GM12875 (cell line): ENCODE data around the gene HERC3.

Experiments used
- H3K4me3 ChIP-seq: one replicate; pipeline ENCODE4 v1.5.1; 2011; ENCODE audit warnings: low read depth, low read length, control low read depth
- CTCF ChIP-seq: IDR thresholded peaks from 2 replicates; pipeline ENCODE4 v1.5.1; 2011; ENCODE audit warnings: low read depth, mild to moderate bottlenecking, control low read depth, inconsistent platforms, low read length, moderate library complexity, borderline replicate concordance; ENCODE audit not compliant: insufficient read depth

The HERC3 gene

GRCh38 chr4:88755454-88755853 lies 163.2 kb downstream of the HERC3 start:
- H3K4me3 ChIP-seq = no peak overlapping the region
- TF ChIP-seq CTCF = no peak

- TF ChIP-seq CTCF = no peak
- H3K4me3 ChIP-seq = no peak overlapping the region
Measured at GRCh38 chr4:88756149-88756548, 163.9 kb downstream of the HERC3 start.

GRCh38 chr4:88757067-88757466 lies 164.8 kb downstream of the HERC3 start:
- no peak for TF ChIP-seq CTCF
- no peak overlapping the region for H3K4me3 ChIP-seq

GRCh38 chr4:88757776-88758175 lies 165.5 kb downstream of the HERC3 start:
- H3K4me3 ChIP-seq = no peak overlapping the region
- no peak for TF ChIP-seq CTCF
